HG02759 (cell line): ENCODE measurements around the gene NOS1AP.
"Not testable (repeated sequence)": the region's sequence is repeated elsewhere in the genome, so short reads cannot be mapped to it uniquely, and the experiment has no call there.

Experiments used
- ATAC-seq: cut with Tn5 transposase; IDR thresholded peaks from one replicate; pipeline ENCODE4 v1.9.1; 2021; ENCODE audit warnings: mild to moderate bottlenecking, moderate library complexity; ENCODE audit not compliant: unreplicated experiment

Gene NOS1AP

GRCh38 chr1:162191396-162192305 lies 122.2 kb downstream of the NOS1AP start:
- ATAC-seq, result no peak

DNA sequence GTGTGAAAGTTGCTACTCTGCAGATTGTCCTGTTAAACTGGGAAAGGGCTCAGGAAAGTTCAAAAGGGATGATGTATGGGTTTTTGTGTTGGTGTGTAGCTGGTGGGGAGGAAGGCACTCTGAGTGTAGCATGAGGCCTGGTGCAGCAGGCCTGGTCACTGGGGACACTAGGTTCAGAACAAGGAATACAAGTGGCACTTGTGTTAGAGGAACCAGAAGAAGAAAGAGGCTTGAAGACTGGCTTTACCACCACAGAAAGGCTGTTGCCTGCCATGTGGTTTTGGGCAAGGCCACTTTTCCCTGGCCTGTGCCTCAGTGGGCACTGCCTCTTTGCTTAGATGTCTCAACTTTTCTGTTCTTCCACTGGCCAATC lies 122.8 kb downstream of the NOS1AP start:
- no peak for ATAC-seq

DNA sequence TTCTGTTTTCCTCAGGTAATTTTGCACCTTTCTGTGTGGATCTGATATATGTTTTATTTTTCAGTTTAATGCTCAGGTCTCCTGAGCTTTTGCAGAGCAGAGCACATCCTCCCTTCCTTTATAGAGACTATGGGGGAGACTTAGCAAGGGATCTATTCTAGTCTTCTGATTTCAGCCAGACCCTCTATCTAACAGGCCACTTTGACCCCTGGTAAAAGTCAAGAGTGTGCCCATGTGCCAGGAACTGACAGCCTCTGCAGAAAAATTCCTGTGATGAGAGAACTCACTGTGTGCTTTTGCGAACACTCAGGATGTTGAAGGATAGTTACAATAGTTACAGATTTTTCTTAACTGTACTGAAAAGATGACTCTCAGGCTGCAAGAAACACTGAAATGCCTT lies 123.3 kb downstream of the NOS1AP start:
- no peak for ATAC-seq

DNA sequence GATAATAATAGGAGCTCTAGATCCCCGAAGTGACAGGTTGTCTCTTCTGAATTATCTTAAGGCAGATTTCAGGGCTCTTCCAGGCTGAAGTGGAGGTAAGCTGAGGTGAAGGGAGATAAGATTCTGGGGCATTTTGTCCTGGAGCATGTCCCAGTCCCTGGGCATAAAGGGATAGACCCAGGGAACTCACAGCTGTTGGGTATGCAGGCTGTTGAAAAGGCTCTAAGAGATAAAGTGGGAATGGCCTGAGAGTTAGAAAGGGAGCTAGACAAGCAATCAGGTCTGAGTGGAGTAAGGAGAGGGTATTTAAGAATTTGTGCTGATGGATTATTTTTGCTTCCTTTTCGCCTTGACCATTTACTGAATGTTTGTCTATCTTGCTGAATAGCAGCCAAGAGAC lies 123.7 kb downstream of the NOS1AP start:
- ATAC-seq, result no peak

DNA sequence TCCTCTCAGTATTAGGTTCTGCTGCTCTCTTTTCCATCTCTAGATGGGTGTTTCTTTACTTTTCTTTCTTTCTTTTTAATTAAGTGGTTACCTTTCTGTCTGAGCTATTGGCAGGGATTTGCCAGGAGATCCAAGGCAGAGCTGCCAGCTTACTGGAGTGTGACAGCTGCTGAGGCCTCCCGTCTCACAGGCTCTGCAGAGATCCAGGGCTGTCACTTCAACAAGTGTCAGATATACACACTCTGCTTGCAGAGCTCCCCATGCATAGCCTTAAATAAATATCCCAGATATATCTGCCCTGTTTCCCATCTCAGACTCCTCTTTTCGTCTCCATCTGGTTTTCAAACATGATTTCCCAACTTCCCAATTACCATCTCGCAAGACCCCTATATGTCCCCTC lies 124.3 kb downstream of the NOS1AP start:
- ATAC-seq, result no peak

DNA sequence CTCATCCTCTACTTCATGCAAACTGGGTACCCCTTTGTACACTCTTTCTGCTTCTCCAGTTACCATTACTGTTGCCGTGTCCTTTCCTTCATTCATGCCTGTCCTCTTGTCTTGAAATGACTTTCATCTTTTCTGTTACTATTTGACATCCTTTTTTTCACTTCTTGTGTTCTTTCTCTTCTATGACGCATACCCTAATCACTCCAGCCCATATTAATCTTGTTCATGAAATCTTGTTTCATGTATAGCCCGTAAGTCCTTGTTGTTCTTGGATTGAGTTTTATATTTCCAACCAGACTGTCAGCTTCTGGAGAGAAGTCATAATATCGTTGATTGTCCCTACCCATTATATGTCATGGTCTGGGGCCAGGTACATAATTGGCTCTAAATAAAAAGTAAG lies 126.1 kb downstream of the NOS1AP start:
- no peak for ATAC-seq

GRCh38 chr1:162196387-162196786 lies 126.9 kb downstream of the NOS1AP start:
- no peak for ATAC-seq

GRCh38 chr1:162197041-162197531 lies 127.6 kb downstream of the NOS1AP start:
- no peak for ATAC-seq

DNA sequence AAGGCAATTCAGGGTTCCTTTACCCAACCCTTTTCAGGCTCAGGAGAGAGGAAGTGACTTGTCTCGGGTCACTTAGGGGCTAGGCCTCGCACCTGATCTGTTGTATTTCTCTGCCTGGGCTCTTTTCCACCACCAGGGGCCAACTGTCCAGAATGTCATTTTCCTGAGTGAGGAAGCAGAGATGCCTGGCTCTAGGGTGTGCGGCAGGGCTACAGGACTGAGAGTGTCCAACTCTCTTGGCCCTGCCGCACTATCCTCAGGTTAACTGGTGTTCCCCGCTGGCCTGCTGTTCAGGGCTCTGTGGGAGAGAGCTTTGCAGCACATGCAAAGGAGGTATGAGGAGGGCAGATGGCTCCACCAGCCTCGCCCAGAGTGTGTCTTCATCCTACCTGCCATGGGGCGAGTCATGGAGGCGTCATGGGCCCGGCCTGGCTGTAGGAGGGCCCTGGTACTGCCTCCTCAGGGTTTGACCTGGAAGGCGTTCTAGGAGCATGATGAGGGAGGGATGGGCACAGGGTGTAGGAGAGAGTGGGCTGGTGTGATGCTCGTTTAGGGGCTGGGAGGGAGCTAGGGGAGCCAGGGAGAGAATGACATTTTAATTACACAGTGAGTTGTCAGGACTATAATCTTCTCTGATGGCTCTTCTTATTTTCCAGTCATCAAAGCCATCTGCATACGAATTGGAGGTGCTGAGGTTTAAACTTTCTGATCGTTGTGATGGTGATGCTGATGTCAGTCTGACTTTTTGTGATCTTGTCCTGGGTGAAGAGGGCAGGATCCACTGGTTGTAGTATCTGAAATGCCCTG lies 128.3 kb downstream of the NOS1AP start:
- ATAC-seq, result no peak

DNA sequence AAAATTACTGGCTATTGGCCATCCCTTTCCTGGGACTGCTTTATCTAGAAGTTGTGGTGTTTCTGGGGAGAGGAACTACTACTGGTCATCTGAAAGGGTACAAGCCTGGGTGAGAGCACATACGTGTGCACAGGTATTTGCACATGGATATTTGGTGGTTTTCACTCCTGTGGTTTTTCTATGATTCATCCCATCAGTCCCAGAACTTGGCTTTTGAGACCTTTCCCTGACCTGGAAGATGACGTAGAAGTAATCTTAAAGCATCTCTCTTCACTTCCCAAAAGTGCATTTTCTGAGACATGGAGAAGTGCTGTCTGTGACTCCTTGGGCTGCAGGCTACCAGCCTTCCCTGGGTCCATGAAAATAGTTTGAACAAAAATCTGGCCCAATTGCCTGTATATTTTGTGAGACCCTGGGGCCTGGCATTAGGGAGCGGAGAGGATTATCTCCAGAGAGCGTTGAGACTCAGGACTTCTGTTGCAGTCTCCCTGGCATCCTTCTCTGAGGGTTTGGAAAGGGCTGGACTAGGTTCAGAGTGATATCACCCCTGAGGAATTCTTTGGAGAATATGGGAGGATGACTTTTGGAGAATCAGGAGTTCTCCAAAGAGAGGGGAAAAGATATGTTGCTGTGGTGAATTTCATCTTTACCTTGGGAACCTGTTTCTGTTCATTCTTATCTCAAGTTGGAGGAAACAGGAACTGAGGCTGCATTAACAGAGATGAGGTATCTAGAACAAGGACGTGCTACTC lies 130.8 kb downstream of the NOS1AP start:
- no peak for ATAC-seq

DNA sequence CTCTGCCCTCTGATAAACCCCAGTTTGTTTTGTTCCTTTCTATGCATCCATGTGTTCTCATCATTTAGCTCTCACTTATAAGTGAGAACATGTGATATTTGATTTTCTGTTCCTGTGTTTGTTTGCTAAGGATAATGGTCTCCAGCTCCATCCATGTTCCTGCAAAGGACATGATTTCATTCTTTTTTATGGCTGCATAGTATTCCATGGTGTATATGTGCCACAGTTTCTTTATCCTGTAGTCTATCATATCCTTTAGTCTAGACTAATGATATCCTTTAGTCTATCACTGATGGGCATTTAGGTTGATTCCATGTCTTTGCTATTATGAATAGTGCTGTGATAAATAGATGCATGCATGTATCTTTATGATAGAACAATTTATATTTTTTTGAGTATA lies 131.6 kb downstream of the NOS1AP start:
- ATAC-seq, result not testable (repeated sequence)

DNA sequence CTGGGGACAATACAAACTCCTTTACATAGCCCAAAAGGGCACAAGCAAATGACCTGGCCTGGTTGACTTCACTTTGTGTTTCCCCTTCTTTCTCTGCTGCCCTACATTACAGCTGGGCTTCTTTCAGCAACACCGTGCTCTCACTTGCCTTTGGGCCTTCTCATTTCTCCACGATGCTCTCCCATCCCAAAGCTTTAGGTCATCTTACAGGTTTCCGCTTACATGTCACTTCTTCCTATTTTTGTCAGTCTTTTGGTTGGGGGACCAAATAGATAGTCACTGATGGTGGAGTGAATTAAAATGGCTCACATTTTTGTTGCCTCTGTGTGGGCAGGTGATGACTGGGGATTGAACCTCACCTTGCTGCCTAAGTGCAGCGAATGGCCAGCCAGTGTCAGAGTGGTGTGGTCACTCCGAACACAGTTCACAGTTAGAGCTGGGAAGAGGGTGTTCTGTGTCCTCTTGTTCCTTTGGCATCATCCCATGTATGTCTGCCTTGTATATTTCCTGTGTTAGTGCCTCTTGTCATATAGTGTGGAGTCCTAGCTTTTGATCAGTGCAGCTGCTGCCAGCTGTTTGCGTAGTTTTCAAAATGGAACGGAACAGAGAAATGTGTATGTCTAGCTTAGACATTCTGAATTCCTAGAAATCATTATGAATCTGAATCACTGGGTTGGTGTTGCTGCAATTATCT lies 134.8 kb downstream of the NOS1AP start:
- ATAC-seq, result no peak

GRCh38 chr1:162204823-162205155 lies 135.3 kb downstream of the NOS1AP start:
- ATAC-seq, result no peak

- no peak for ATAC-seq
Observed at GRCh38 chr1:162206300-162206699, 136.8 kb downstream of the NOS1AP start.

- ATAC-seq, result no peak
Observed at GRCh38 chr1:162206749-162207635, 137.5 kb downstream of the NOS1AP start.

GRCh38 chr1:162207862-162208261 lies 138.4 kb downstream of the NOS1AP start:
- no peak for ATAC-seq

DNA sequence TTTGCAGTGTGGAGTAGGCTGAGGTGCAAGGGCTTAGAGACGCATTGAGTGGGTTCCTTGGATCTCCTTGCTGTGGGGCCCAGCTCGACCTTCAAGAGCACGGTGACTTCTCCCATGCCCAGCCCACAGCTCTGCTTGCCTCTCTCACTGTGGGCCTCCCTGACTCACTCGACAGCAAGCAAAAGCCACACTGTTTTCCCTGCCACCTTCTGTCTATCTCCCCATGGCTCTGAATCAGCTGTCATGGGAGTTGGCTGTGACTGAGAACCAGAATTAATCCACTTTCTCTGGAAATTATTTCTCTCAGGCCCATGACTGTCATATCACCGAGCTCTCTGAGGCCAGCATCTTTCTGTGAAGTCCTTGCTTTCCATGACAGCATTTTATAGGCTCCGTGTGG lies 140.7 kb downstream of the NOS1AP start:
- no peak for ATAC-seq

DNA sequence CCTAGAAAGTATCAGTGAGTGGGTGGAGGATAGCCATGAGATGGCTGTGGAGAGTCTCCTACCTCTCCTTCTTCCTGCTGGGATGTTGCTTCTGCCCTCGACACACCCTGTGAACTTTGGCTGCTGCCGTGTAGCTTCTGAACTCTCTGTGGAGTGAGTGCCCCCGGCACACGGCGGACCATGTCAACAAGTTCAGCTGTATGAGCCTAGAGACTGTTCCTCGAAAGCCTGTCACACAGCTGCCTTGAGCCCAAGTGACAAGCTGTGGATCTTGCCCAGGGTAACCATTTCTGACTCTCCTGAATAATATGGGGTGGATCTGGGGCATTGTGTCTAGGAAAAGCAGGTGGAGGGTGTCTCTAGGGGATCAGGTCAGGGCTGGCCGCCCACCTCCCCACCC lies 143.2 kb downstream of the NOS1AP start:
- ATAC-seq, result no peak

GRCh38 chr1:162213281-162213912 lies 143.9 kb downstream of the NOS1AP start:
- ATAC-seq, result no peak
